ENCODE results near the gene ZNF100.
A peak's percentile ranks its signal among the peaks of the same experiment; 100 is the strongest.
"Not testable (repeated sequence)": the region's sequence is repeated elsewhere in the genome, so short reads cannot be mapped to it uniquely, and the experiment has no call there.

Gene ZNF100

GRCh38 chr19:21704320-21704719 lies 63.1 kb downstream of the ZNF100 start:
- DNase-seq (ENCODE audit: low spot score) = no peak

GRCh38 chr19:21699197-21699596 lies 68.2 kb downstream of the ZNF100 start:
- DNase-seq (ENCODE audit: low spot score) = no peak

GRCh38 chr19:21698215-21698614 lies 69.2 kb downstream of the ZNF100 start:
- DNase-seq (ENCODE audit: low spot score) = peak; percentile 22

- no peak for DNase-seq (ENCODE audit: low spot score)
These were observed 69.7 kb downstream of the ZNF100 start for GRCh38 chr19:21697698-21698097.

- DNase-seq (ENCODE audit: low spot score) = no peak
These were observed 73.0 kb downstream of the ZNF100 start for GRCh38 chr19:21694171-21694906.

GRCh38 chr19:21693399-21693798 lies 74.0 kb downstream of the ZNF100 start:
- DNase-seq (ENCODE audit: low spot score) = no peak

- no peak for DNase-seq (ENCODE audit: low spot score)
These were observed 75.7 kb downstream of the ZNF100 start for GRCh38 chr19:21691661-21692060.

GRCh38 chr19:21688464-21688863 lies 78.9 kb downstream of the ZNF100 start:
- DNase-seq (ENCODE audit: low spot score) = no peak

- DNase-seq (ENCODE audit: low spot score) = no peak
These were observed 86.7 kb downstream of the ZNF100 start for GRCh38 chr19:21680671-21681070.

- no peak for DNase-seq (ENCODE audit: low spot score)
These were observed 87.4 kb downstream of the ZNF100 start for GRCh38 chr19:21680026-21680425.

GRCh38 chr19:21677696-21678418 lies 89.5 kb downstream of the ZNF100 start:
- no peak for DNase-seq (ENCODE audit: low spot score)

GRCh38 chr19:21674454-21674853 lies 92.9 kb downstream of the ZNF100 start:
- DNase-seq (ENCODE audit: low spot score) = no peak

- not testable (repeated sequence) for DNase-seq (ENCODE audit: low spot score)
These were observed 93.9 kb downstream of the ZNF100 start for GRCh38 chr19:21673479-21673878.
